ENCODE results near the gene SCD5.

SCD5 gene

DNA sequence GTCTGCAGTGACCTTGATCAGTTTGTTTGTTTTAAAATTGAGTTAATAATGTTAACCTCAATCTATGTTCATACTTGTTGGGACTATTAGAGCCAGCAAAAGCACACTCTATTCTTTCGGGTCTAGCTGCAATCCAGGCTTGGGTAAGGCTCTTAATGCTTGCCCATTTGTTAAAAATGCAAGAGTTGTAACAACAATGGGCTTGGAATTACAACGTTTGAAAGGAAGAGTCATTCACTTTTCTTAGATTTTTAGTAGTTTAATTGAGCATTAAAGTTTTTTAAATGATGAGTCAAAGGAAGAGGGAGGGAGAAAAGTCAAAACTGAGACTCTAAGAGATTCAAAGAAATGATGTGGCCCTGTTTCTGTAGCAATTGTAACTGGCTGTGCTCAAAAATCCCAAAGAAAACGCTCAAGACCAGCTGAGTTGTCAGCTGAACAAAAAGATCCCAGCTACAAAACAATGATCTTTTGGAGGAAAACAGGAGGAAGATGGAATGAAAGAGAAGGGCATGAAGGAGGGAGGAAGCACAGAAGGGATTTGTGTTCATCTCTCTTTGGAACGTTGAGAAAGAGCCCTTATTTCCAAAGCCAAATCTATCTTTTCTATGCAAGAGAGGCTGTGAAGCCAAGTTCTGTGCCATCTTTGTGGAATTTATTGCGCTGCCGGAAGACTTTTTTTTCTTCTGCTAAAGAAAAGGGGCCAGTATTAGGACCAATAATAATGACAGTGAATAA is 5.5 kb downstream of the SCD5 start:
- no peak for DNase-seq

GRCh38 chr4:82791179-82791578 is 7.4 kb downstream of the SCD5 start:
- DNase-seq, result no peak

DNA sequence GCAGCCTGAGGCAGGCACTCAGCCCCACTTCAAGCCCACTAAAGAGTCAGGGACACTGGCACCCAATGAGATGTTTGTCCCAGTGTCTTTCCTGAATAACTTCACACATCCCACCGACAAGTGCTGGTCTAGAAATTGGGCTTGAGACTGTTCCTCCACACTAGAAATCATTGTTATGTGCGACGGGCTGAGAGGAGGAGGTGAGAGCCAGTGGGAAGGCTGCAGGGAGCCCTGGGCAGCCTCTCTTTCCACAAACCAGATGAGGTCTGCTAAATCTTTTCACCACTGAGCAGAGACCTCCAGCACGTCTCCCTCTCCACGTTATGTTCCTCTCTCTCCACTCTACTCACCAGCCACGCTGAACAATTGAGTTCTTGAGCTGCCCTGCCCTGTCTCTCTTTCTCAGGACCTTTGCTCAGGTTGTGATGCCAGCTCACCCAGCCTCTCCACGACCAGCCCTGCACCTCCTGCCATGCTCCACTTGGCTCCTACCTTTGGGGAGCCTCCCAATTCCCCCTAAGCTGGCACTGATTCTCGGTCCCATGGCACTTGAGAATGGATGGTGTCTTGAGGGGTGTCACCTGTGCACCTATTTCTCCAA is 8.4 kb downstream of the SCD5 start:
- DNase-seq, result no peak

DNA sequence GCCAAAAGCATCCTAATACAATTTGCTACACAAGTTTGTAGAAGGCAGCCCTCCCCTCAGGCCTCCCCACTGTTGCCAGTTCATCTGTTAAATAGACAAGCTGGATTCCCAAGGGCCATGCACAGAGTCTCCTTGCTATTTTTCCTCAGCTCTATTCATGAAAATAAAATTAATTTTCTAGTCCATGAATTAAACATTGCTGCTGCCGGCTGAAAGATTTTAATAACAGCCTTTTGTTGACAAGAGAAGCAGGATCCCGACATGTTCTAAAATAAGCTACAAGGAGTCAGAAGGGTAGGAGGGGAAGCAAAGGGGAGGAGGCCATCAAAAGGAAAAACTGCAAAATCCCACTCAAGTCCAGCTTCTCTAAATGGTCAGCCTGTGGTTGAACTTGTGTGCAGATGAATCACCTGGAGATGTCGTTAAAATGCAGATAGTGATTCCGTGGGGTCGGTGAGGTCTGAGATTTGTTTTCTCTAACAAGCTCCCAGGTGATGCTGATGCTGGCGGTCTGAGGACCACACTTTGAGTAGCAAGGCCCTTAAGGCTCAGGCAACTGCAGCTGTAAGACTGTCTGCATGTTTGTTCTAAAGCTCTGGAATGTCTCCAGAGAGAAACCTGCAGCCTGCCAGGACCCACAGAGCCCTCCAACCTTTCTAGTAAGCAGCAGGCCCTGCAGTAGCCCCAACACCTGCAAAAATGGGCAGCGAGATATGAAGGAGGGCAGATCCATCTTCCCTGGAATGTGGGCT is 9.4 kb downstream of the SCD5 start:
- DNase-seq, result no peak

- no peak for DNase-seq
Observed at GRCh38 chr4:82787342-82787741, 11.3 kb downstream of the SCD5 start.

GRCh38 chr4:82786828-82787227 is 11.8 kb downstream of the SCD5 start:
- DNase-seq, result no peak

DNA sequence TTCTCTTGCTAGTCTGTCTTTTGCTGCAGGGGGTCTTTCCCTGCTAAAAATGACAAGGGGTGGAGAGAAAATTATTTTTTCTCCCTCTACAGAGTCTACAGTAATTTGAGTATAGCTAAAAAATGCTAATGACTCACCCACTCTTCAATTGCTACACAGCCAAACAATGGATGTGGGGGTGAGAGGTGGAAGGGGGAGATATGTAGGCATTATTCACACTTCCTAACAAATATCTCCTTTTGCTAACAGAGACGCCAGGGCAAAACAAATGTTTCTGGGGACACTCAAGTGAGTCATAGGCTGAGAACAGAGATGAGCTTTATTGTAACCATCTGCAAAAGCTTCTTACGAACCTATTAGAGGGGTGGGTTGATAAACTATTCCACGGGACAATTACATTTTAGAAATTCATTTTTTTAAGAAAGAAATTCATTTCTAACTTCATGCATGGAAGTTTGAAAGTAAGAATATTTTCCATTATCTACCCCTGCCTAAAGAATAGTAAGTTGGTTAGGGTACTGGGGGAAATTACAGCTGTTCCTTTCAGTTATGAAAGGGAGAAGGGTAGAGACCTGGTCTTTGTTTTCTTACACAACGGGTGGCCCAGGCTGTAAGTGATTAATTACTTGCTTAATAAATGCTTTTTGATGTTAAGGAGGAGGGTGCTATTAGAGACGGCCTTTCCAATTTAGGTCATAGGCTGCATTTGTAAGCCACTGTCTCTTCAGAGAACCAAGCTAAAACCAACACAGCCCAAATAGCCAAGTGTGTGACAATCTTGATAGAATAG is 12.8 kb downstream of the SCD5 start:
- no peak for DNase-seq

GRCh38 chr4:82784681-82785610 is 13.7 kb downstream of the SCD5 start:
- no peak for DNase-seq

GRCh38 chr4:82782626-82783345 is 15.8 kb downstream of the SCD5 start:
- no peak for DNase-seq

GRCh38 chr4:82780752-82781231 is 17.8 kb downstream of the SCD5 start:
- no peak for DNase-seq

DNA sequence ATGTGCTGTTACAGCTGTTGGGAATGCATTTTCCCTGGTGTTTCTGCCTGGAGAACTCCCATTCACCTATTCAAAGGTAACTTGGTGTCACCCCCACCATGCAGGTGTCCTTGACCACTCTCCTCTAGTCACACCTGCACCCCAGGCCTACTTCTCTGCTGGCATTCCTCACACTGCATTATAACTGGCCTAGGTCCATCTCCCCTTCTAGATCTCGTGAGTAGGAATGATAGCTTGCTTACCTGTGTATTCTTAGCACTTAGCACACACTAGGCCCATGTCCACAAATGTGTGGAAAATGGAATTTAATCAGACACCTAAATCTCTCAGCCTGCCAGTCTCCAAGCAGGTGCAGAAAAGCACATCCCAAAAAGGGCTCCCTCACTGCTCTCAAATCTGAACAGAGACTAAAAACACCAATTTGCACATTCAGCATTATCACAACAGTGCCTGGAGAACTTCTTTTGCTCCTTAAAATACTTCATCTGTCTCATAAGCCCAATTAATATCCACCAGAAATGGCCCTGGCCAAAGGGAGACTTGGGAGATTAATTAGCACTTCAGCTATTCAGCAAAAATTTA is 18.3 kb downstream of the SCD5 start:
- DNase-seq, result no peak

DNA sequence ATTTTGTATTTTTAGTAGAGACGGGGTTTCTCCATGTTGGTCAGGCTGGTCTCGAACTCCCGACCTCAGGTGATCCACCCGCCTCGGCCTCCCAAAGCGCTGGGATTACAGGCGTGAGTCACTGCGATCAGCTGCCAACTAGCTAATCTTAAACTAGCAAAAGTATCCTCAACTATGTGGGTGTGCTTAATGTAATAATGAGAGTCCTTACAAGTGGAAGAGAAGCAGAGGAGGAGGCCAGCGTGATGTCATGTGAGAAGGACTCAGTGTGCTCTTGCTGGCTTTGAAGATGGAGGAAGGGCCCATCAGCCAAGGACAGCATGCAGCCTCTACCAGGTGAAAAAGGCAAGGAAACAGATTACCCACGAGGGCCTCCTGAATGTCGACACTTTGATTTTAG is 19.6 kb downstream of the SCD5 start:
- DNase-seq, result no peak

- no peak for DNase-seq
Observed at GRCh38 chr4:82777857-82778525, 20.6 kb downstream of the SCD5 start.

DNA sequence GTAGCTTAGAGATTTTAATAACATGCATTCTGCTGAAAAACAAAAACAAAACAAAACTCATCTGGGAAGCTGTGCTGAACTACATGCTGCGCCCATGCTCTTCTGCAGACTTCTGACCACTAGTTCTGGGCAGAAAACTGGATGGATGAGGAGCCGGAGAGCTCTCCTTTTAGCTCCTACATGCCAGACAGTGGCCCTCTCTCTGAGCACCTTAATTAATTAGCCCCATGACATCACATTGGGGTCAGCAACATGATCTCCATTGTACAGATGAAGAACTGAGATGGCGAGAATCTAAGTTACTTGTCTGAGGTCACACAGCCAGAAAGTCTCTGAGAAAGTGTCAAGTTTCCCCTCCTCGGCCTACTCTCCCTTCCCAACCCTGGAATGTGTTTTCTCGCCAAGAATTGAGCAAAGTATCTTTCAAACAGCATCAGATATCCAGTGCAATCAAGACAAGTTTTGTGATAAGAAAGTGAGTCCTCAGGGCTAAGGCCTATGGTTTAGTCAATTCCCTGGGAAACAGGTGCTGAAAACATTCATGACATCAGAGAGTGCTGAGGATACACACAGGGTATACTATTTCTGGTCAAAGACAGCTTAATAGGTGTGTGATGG is 21.6 kb downstream of the SCD5 start:
- DNase-seq, result no peak

DNA sequence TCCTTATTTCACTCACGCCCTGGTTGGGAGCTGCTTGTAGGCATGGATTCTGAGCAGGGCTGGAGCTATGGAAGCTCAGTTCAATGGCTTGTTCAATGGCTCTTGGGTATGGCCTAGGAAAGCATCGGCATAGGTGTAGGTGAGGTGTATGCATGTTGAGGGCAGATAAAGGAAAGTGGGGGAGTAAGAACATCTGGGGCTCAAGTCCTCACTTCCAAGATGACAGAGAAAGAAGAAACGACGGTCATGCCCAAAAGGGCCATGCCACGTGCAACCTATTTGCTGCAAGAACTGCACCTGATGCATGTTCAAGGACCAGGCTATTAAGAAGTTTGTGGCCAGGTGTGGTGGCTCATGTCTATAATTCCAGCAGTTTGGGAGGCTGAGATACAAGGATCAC is 23.4 kb downstream of the SCD5 start:
- DNase-seq, result no peak

DNA sequence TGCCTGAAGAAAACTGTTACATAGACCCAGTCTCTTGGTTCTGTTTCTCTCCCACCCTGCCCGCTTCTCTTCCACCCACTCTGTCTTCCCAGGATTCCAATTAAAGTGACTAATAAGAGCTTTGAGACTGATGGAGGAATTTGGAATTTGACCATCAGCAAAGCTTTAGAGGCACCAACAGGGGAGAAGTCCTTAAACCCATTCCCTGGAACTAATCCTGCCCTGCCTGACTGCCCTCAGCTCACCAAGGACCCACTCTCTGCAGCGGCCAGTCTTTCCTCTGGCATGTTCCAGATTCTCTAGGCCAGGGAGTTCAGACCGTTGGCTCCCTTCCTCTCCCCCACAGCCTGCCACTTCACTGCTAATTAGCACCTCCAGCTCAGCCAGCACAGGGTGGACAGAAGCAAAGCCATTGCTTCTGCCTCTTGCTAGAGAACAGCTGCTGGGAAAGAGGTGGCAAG is 23.9 kb downstream of the SCD5 start:
- DNase-seq, result no peak

- no peak for DNase-seq
Observed at GRCh38 chr4:82773057-82773456, 25.5 kb downstream of the SCD5 start.

DNA sequence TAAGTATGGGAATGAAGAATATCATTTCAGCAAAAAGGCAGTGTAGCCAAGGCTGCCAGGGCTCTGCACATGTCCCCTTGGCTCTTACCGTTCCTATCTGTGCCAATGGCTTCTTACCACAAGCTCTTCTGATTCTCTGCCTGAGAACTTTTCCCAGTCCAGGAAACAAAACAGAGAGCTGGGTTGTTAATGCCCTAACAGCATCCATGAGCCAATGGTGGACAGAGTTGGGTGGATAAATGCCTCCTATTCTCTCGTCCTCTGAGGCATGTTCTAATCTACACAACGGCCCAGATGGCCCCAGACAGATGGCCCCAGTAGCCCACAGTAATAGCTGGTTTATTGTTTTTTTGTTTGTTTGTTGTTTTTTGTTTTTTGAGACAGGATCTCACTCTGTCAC is 28.0 kb downstream of the SCD5 start:
- DNase-seq, result no peak

DNA sequence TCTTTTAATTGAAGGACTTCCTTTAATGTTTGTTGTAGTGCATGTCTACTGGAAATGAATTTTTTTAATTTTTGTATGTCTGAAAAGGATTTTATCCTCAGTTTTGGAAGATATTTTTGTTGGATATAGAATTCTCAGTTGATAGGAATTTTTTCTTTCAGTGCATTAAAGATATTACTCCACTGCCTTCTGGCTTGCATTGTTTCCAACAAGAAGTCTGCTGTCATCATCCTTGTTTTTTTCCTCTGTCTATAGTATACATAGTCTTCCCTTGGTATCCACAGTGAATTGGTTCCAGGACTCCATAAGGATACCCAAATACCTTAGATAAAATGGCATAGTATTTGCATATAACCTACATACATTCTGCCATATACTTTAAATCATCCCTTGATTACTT is 33.5 kb downstream of the SCD5 start:
- no peak for DNase-seq

GRCh38 chr4:82761229-82761628 is 37.4 kb downstream of the SCD5 start:
- DNase-seq, result no peak

Measured in T1000 (cell line).